ENCODE measurements around the gene CXCR6.

Gene CXCR6

DNA sequence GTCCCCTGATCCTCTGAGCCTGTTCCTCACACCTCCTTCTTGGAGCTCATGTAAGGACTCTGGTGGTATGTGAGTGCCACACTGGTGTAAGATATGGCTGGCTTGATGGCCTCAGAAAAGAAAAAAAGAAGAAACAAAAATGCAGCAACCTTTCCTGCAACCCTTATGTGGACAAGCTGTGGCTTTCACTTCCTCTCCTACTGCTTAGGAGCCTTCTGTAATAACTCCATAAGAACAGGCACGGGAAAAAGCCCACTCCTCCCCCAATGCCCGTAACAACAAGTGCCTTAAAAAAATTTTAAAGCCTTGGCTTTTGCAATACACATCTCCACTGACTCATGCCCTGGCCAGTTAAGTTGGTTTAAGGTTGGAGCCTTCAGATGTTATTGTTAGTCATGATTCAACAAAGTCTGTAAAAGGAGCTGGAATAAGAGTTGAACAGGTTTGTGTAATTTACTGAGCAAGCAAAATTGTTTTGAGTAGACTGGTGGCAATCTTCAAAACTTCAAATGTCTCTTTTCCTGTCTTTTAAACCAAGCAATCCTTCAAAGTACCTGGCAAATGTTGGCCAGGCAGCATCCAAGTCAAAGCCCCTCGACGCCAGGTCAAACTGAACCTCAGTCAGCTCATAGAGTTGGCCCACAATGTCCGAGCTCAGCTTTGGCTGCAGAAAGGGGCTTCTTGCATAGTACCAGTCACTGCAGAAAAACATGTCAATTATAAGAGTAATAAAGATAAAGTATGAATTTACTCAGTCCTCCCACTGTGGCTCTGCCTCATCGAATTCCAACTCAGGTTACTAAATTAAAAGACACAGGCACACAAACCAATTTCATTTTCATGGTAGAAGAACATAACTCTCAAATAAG lies 29.5 kb downstream of the CXCR6 start:
- DNase-seq, result no peak

DNA sequence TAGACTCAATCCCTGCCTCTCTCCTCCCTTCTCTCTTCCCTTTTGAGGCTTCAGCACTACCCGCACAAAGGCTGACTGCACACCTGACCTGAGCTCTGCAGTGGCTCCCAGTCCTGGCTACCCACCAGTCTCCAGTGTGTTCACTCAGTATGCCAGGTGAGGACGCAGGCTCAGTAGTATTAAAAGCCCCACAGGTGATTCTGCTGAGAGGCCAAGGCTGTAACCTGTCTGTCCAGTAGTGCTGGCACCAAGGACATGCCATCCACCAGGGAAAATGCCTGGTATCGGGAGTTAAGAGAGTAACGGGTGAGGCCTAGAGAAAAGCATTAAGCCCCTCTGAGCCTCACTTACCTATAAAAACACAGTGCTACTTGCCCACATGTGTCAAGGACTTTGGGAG lies 31.4 kb downstream of the CXCR6 start:
- DNase-seq, result no peak

DNA sequence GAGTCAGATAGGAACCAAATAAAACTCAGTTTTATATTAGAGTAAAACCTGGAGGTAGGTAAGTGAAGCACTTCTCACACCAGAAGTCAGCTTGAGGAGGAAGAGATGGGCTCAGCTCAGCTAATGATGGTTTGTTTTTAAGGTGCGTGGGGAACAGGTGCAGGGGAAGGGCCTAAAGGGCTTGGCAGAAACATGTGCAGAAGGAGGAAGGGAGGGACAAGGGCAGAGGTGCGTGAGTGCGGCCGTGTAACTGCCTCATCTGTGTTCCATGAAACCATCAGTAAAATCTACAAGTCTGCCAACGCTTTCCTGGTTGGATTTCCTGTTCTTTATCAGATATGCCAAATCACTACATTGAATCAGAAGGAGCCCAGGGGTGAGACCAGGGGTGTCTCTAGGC lies 32.4 kb downstream of the CXCR6 start:
- peak; percentile 32 for DNase-seq

DNA sequence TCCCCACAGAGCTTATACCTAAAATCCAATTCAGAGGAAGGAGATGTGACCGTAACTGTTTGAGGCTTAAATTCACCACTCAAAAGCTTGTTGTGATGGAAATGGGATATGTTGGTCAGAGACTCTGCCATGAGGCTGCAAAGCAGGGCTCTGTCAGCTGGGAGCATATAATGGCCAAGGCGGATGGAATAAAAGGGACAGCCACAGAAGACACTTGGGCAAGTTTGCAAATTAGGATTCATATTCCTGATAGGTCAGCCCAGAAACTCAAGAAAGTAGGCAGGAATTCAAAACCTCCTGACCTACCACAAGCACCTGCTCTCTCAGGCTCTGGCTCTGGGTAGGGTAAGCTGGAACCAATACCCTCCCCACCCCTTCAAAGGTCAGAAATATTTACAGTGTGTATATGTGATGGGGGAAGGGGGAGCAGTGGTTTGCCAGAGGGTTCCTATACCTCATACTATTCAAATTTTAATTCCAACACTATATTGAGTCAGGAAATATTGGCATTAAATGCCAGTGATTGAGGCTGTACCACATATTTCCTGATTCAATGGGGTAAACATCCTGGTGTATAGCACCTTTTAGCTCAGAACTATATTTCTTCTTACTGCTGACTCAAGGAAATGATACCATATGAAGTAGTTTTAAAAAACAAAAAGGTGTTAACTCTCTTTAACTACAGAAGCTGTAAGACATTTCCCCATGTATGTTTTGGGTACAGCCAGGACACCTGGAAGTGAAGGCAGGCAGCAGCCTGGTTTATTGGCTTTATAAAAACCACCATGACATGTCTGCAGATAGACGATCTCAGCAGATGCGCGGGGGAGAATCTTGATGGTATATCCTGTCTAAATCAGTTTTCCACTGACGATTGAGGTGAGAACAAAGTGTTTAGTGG lies 33.2 kb downstream of the CXCR6 start:
- peak; percentile 22 for DNase-seq

DNA sequence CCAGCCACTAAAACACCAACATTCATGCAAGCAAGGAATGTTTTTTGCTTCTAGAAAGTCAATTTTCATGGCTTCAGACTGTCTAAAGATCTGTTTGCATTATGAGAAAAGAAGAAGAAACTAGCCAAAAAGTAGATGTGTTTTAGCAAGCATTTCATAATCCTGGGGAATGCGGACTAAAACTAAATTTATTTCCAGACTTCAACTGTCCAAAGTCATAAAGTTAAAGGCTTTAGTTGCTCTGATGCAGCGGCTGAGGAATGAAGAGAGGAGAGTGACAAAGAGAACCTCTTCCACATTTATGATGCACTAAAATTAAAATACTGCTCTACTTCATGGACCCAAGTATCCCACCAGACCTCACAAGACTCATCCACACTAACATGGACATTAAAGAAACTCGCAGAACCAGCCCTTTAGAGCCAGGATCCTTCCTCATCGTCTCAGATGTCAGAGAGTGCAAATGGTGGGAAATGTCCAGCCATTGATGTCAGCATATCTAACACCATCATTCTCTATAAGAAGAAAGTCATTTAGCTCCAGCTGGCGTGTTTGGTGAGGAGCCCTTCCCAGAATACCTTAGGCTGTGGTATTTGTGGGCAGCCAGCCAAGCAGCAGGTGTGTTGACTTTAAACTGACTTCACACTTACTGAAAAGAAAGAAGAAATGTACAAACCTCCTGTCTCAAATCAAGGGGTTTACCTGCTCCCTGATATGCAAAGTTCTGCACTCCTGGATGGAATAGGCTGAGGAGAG lies 34.9 kb downstream of the CXCR6 start:
- peak; percentile 43 for DNase-seq

DNA sequence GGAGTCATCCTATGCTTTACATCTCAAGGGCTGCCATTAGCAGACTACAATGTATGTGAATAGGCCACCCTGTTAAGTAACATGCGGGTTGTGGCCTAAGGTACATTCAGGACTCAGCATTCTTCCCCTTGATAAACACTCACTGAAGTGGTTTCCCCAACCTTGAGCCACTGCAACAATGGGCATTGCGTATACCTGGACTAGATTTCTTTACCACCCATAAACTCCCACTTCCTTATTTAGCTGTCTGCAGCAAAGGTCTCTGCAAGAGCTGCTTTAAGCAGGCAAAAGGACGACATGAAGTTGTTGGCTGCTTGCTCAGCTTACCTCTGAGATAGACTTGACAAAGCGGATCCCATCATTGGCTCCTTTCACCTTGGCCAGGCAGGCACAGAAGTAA lies 36.1 kb downstream of the CXCR6 start:
- no peak for DNase-seq

DNA sequence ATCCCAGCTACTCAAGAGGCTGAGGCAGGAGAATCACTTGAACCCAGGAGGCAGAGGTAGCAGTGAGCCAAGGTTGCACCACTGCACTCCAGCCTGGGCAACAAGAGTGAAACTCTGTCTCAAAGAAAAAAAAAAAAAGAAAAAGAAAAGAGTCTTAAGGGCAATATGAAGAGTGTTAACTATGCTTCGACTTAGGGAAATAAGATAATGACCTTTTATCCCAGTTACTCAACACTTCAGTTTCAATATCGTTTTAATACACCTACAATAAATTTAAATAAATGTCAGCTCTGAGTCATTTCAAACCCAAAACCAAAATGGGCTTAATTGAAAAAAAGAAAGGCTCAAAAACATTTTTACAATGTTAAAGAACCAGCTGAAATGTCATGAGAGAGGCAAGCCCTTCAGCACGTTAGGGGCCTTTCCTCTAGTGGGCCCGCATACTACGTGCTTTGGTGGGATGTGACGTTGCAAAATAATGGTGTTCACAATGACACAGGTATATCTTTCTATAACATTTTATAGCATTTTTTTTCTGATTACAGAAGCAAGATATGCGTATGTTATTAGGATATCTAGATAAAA lies 37.1 kb downstream of the CXCR6 start:
- no peak for DNase-seq

DNA sequence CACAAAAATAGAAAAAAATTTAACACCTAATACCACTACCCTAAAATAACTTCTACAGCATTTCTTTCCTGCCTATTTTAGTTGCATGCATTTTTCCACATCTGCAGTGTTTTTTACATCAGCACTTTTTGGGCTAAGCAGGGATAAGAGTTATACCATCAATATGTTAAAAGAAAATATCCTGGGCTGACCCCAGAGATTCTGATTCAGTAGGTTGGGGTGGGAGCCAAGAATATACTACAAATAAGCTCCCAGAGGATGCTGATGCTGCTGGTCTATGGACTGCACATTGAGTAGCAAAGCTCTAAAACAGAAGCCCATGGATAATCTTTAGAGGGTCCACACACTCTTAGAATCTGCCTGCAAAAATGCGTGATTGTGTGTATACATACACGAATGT lies 37.6 kb downstream of the CXCR6 start:
- DNase-seq, result no peak

DNA sequence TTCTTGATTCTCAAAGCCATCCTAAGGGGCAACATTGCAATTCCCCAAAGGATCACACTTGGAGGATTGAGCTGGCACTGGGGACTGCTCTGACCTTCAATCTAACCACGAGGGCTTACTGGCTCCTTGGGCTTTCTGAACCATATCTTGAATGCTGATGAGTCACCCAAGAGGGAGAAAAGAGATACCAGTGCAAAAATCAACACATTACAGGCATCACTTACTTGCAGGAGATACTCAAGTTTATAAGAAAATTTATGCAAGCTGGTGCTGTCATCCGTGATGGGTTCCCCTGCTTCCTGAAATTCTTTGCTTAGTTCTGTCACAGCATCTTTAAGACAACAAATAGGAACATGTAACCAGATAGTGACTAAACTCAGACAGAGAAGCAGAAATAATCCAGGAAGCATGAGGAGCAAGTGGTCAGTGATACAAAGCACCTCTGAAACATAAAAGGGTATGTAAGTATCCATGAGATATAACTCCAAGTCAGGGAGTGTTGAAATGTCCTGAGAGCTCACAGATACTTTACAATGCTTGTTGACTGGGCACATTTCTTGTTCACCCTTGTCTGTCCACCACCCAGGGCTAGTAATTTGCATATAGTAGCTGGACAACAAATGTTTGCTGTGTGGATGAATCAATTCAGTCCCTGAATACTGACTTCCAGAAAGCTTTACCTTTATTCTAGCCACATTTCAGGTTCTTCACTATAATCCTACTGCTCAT lies 38.2 kb downstream of the CXCR6 start:
- DNase-seq, result no peak

DNA sequence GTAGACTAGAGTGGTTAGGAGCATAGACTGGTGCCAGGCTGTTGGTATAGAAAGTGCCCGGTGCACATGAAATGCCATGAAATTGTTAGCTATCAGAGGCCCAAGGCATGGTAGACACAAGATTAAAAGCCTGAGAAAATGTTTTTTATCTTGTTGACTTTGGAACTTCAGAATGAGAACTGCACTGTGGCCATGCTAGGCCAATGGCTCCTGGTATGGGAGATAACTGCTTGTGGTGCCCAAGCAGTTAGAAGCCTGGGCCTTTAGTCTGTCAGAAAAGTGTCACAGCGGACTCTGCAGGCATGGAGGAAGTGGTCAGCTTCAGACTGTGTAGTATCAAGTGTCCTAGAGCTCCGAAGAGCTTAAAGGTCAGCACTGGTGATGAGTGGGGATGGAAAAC lies 40.5 kb downstream of the CXCR6 start:
- no peak for DNase-seq

DNA sequence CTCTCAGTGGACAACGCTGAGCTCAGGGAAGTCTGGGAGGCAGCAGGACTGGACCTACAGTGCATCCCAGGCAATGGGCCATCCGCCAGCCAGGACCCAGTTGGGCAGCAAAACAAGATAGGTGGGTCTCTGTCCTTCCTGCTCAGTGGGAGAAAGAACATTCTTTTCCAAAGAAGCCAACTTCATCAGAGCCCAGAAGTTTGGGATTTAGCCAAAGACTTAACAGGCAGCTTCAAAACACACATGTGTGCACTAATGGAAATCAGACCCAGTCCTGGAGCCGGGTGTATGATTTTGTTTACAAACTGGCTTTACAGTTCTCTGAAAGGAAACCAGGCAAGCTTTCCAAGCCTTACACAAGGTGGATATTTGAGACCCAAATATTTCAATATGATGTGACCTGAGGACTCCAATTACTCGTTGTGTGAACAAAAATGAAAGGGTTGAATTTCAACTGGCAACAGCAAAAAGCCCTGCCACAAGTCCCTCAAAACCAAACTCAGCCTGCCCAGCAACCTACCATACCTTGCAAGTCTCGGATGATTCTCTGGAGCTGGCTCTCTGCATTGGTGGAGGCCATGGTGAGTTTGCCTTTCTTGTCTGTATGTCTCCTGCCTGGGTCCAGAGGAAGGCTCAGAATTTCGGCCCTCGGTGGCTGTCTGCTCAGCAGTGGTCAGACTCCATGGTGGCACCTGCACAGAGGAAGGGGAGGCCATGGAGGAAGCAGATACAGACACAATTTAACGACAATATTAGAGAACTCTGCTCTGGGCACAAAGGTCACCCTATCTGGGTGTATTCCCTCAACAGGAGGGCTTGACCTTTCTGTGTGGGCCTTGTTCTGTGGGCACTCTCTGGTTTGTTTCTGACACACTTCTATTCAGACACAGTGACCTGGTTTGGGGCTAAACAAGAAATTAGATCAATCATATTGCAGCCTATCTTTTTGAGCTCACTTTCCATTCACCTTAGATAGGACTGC lies 41.4 kb downstream of the CXCR6 start:
- DNase-seq, result no peak

DNA sequence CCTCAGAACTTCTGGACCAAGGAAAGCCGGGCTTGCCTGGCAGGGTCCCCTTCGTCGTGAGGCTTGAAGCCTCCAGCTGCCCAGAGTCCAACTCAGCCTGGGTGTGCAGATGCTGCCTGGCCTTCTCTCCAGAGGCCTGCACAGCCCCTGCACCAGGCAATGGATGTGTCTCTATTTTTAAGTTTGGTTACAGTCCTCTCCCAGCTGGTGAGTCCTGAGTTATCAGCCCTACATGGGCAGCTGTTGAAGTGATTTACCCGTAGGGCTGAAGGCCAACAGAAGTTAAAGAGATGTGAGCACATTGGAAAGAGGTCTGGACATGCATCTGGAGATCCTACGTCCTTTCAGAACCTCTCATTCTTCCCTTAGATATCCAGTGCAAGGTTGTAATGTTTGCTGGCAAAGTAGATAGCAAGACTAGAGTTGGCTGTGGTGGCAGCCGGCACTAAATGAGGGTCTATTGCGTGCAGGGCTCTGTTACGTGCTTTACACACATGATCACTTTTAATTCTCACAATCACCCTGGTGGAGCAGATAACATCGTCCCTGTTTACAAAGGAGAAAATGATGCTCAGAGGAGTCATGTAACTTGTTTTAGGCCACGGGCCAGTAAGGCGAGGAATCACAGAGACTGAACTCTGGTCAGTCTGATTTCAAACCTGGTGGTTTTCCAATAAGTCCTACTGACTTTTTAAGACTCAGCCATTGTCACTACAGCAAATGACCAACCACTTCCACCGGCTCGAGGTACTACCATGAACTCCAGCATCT lies 42.5 kb downstream of the CXCR6 start:
- DNase-seq, result no peak

DNA sequence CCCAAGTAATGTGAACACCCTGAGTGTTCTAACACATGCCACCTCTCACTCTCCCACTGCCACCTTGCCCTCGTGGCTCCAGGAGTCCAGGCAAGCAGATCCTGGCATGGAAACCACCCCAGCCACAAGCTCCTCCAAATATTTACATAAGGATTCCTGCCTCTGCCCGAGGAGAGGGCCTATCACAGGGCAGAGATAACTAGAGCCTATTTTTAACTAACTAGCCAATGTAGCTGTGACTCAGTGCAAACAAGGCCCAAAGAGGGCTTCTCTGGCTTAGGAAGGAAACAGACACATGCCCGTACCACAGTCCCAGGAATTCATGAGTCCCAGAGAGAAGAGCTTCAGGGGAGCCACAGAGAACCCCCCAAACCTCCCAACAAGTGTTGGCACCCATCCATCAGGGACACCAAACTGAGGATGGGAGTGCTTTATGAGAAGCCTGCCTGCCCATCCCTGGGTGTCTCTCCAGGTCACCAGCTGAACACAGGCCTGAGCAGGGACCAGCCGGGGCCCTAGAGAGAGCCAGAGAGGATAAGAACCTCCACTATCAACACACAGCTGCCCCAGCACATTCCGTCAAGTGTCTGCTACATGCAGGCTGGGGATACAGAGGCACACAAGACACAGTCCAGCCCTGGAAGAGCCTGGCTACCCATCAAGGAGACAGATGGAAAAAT lies 43.2 kb downstream of the CXCR6 start:
- DNase-seq, result no peak

DNA sequence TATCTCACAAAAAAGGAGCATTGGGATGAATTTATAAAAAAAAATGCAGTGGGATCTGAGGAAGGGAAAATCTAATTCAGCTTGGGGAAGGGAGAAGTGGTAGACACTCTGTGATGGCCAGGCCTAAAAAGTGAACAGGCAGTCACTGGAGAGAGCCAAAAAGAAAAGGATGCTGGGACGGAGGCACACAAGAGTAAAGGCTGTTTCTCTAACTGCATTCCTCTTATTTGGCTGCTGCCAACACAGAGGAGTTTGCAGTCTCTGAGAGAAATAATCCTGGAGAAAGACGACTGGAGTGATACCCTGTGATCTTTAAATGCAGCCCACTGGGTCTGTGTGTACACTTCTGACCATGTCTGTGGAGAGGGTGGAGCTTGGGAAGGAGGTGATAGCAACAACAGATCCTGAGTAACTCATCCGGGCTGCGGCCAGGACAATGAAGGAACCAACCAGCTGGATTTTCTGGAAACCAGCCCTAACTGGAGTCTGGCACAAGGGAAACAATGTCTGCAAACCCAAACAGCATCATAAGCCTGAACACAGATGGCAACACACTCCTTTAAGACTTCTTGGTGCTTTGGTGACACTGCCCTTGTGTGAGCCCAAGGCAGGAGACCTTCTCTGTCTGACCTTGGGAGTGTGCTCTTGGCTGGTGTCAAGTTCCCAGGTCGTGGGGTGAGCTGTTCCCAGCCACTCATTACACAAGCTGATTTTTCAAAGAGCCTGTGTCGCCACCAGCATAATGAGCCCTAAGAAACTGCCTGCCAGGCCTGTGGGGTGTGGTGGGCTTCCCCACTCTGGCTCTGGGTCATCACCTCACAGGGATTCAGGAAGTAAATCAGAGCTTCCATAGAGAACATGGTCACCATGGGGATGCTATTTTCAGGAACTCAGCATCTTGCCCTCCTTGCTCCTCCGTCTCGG lies 44.4 kb downstream of the CXCR6 start:
- no peak for DNase-seq

DNA sequence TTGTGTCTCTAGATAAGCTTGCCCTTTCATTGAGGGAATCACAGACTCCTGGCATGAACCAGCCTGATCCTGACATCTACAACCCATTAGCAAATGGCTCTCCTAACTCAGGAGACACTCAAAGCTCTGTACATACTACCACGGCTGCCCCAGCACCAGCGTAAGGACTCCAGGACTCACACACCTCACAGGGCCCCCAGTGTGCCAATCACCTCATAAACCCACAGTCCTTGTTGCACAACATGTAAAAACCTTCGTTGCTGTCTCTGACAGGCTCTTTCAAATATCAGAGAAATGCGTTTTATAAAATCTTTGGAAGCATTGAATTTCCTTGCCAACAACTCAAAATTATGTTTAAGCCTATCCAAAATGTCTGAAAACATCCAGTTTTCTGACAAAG lies 45.1 kb downstream of the CXCR6 start:
- DNase-seq, result no peak

DNA sequence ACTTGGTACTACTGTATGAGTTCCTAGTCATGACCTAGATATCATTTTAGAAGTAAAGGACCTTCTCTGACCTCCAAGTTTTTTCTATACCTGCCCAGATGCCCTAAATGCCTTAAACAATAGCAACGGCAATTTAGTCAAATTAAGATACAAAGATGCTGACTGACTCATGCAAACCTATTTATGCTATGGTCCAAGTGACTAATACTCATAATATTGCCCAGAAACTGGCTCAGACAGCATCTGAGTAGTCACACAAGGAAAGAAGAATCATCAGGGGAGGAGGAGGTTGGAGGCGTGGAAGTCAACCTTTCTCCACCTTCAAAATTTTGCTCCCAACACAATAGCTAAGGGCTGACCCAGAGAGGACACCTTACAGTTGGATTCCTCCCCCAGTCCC lies 45.5 kb downstream of the CXCR6 start:
- no peak for DNase-seq

DNA sequence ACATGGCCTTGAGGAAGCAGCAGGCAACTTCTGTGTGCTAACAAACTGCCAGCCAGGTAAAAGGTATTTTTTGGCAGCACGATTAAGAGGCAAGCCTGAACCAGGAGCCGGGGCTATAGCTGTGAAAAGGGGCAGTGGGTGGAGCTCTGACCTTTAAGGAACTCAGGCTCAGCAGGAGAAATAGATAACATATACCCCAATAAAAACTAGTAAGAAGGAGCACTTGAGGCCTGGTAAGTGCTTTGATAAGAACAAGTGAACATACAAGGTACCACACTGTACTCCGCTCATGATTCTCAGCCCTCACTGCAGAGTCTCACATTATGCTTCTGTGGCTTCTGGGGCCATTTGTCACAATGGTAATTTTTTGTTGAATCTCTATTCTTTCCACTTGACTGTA lies 46.9 kb downstream of the CXCR6 start:
- no peak for DNase-seq

DNA sequence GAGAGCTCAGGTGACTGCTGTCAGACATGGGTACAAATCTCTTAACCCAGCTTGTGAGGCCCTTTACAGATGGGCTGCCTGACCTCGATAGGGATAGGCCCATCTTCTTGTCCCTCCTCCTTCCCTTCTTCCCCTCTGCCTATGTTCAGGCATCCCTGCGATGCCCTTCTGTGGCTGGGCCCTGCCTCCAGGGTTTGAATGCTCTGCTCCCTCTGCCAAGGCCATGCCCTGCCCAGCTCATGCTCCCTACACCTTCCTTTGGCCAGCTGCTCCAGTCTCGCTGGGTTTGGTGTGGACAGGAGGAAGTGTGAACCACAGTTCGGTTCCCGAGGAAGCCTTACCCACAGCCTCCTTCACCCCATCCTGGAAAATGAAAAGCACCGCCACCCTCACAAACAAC lies 48.1 kb downstream of the CXCR6 start:
- DNase-seq, result no peak

Measured in stimulated activated naive CD4-positive, alpha-beta T cell treated with Interleukin-2 at 50 U/mL for 16 hours (primary cell).